ENCODE measurements around the gene FAM107B.

GRCh38 chr10:14625192-14625631, 149.5 kb downstream of the FAM107B start:
- TF ChIP-seq CTCF (IDR thresholded peaks at IDR 0.05) (no peak), POLR2A (IDR thresholded peaks at IDR 0.05) (no peak)

Measured in heart left ventricle (tissue), 13 donors.